ENCODE results near the gene KRTAP1-3.
"Not testable (repeated sequence)": the region's sequence is repeated elsewhere in the genome, so short reads cannot be mapped to it uniquely, and the experiment has no call there.

Gene KRTAP1-3

GRCh38 chr17:41054556-41054955 is 19.9 kb upstream of the KRTAP1-3 start:
- in situ Hi-C loops (cut with MboI; ENCODE audit: low sequenced_read_pairs) = not testable (repeated sequence)

- in situ Hi-C loops (cut with MboI; ENCODE audit: low sequenced_read_pairs) = no loop called here
These were observed 19.4 kb upstream of the KRTAP1-3 start for GRCh38 chr17:41054025-41054424.

GRCh38 chr17:41052566-41052965 is 17.9 kb upstream of the KRTAP1-3 start:
- in situ Hi-C loops (cut with MboI; ENCODE audit: low sequenced_read_pairs) = no loop called here

- in situ Hi-C loops (cut with MboI; ENCODE audit: low sequenced_read_pairs) = no loop called here
These were observed 14.4 kb upstream of the KRTAP1-3 start for GRCh38 chr17:41049110-41049509.

GRCh38 chr17:41048441-41048840 is 13.8 kb upstream of the KRTAP1-3 start:
- in situ Hi-C loops (cut with MboI; ENCODE audit: low sequenced_read_pairs) = no loop called here

- in situ Hi-C loops (cut with MboI; ENCODE audit: low sequenced_read_pairs) = not testable (repeated sequence)
These were observed 12.2 kb upstream of the KRTAP1-3 start, which contains the start of gene KRTAP2-1 for GRCh38 chr17:41046735-41047465. Gene KRTAP2-1 (minus strand): TSS chr17:41047316. CDS start chr17:41047267, 49 bp downstream.

- in situ Hi-C loops (cut with MboI; ENCODE audit: low sequenced_read_pairs) = no loop called here
These were observed 8.3 kb upstream of the KRTAP1-3 start for GRCh38 chr17:41042953-41043352.

- in situ Hi-C loops (cut with MboI; ENCODE audit: low sequenced_read_pairs) = not testable (repeated sequence)
These were observed 6.3 kb upstream of the KRTAP1-3 start, which contains the start of gene KRTAP1-1 for GRCh38 chr17:41040783-41041571. Gene KRTAP1-1 (minus strand): TSS chr17:41041450. CDS start chr17:41041397, 53 bp downstream.

- in situ Hi-C loops (cut with MboI; ENCODE audit: low sequenced_read_pairs) = no loop called here
These were observed 3.2 kb upstream of the KRTAP1-3 start for GRCh38 chr17:41037853-41038350.

- in situ Hi-C loops (cut with MboI; ENCODE audit: low sequenced_read_pairs) = no loop called here
These were observed 4.9 kb downstream of the KRTAP1-3 start, which contains the start of gene KRTAP1-4 for GRCh38 chr17:41029633-41030245. Gene KRTAP1-4 (minus strand): TSS chr17:41030195. CDS start chr17:41030078, 117 bp downstream.

- in situ Hi-C loops (cut with MboI; ENCODE audit: low sequenced_read_pairs) = no loop called here
These were observed 7.8 kb downstream of the KRTAP1-3 start, which contains the start of gene KRTAP1-5 for GRCh38 chr17:41026715-41027471. Gene KRTAP1-5 (minus strand): TSS chr17:41027208. CDS start chr17:41027155, 53 bp downstream.

GRCh38 chr17:41024697-41025096 is 10.0 kb downstream of the KRTAP1-3 start:
- in situ Hi-C loops (cut with MboI; ENCODE audit: low sequenced_read_pairs) = no loop called here

GRCh38 chr17:41020336-41020735 is 14.3 kb downstream of the KRTAP1-3 start:
- in situ Hi-C loops (cut with MboI; ENCODE audit: low sequenced_read_pairs) = no loop called here

GRCh38 chr17:41019415-41019814 is 15.3 kb downstream of the KRTAP1-3 start:
- in situ Hi-C loops (cut with MboI; ENCODE audit: low sequenced_read_pairs) = no loop called here

- in situ Hi-C loops (cut with MboI; ENCODE audit: low sequenced_read_pairs) = no loop called here
These were observed 16.1 kb downstream of the KRTAP1-3 start for GRCh38 chr17:41018541-41018940.

- in situ Hi-C loops (cut with MboI; ENCODE audit: low sequenced_read_pairs) = no loop called here
These were observed 18.0 kb downstream of the KRTAP1-3 start for GRCh38 chr17:41016578-41017215.

- in situ Hi-C loops (cut with MboI; ENCODE audit: low sequenced_read_pairs) = no loop called here
These were observed 19.2 kb downstream of the KRTAP1-3 start for GRCh38 chr17:41015454-41015853.

GRCh38 chr17:41013606-41014005 is 21.1 kb downstream of the KRTAP1-3 start:
- in situ Hi-C loops (cut with MboI; ENCODE audit: low sequenced_read_pairs) = no loop called here

- in situ Hi-C loops (cut with MboI; ENCODE audit: low sequenced_read_pairs) = no loop called here
These were observed 21.5 kb downstream of the KRTAP1-3 start for GRCh38 chr17:41013181-41013580.

Measured in HL-60/S4 (cell line).